SU-DHL-6 (cell line): Measurements from ENCODE around the gene TNS1.

Experiments used
- H2AFZ ChIP-seq: fragments of 200-600 bp; sonication (generic); 2 replicates; pipeline ENCODE4 v1.6.1; 2014; ENCODE audit warnings: low read depth, mild to moderate bottlenecking, moderate library complexity, mixed read lengths, antibody characterized with exemption, low read length; ENCODE audit not compliant: severe bottlenecking
- H3F3A ChIP-seq: fragments of 200-600 bp; shearing (Covaris generic); 2 replicates; pipeline ENCODE4 v1.6.0; 2016; ENCODE audit warnings: antibody characterized with exemption, mild to moderate bottlenecking; ENCODE audit not compliant: insufficient read depth
- H3K27ac ChIP-seq: fragments of 200-600 bp; sonication (generic); 2 replicates; pipeline ENCODE4 v1.5.1; 2016; ENCODE audit warnings: low read depth, mild to moderate bottlenecking, low read length, moderate library complexity, mixed read lengths
- H3K27me3 ChIP-seq: fragments of 200-600 bp; sonication (generic), shearing (Covaris generic); 2 replicates; pipeline ENCODE4 v1.6.0; 2014; ENCODE audit warnings: mild to moderate bottlenecking, low read length
- H3K36me3 ChIP-seq: fragments of 200-600 bp; sonication (generic); 2 replicates; pipeline ENCODE4 v1.6.1; 2014; ENCODE audit warnings: mild to moderate bottlenecking, low read length, mixed read lengths
- H3K4me2 ChIP-seq: fragments of 300-600, 200-600 bp; shearing (Covaris generic), sonication (generic); 2 replicates; pipeline ENCODE4 v1.6.0; 2014; ENCODE audit warnings: low read length, low read depth, mild to moderate bottlenecking; ENCODE audit not compliant: poor library complexity, severe bottlenecking
- H3K4me3 ChIP-seq: fragments of 200-600 bp; sonication (generic); 2 replicates; pipeline ENCODE4 v1.5.1; 2014; ENCODE audit warnings: antibody characterized with exemption, low read length, mild to moderate bottlenecking, mixed read lengths; ENCODE audit not compliant: insufficient read depth, poor library complexity, severe bottlenecking
- H3K79me2 ChIP-seq: fragments of 200-600 bp; sonication (generic); 2 replicates; pipeline ENCODE4 v1.6.1; 2014; ENCODE audit warnings: mild to moderate bottlenecking, low read length, moderate library complexity; ENCODE audit not compliant: insufficient read depth
- H3K9ac ChIP-seq: fragments of 200-600 bp; sonication (generic); 2 replicates; pipeline ENCODE4 v1.7.0; 2014; ENCODE audit warnings: mild to moderate bottlenecking, low read length
- H3K9me2 ChIP-seq: fragments of 200-600 bp; sonication (generic); replicated peaks from 2 replicates; pipeline ENCODE4 v1.6.1; 2014; ENCODE audit warnings: low read length; ENCODE audit not compliant: insufficient read depth
- H3K9me3 ChIP-seq: fragments of 200-600 bp; sonication (generic); 2 replicates; pipeline ENCODE4 v1.6.1; 2014; ENCODE audit warnings: low read length, mixed read lengths; ENCODE audit not compliant: insufficient read depth
- H4K20me1 ChIP-seq: fragments of 200-600 bp; sonication (generic); 2 replicates; pipeline ENCODE4 v1.6.1; 2014; ENCODE audit warnings: low read depth, mild to moderate bottlenecking, antibody characterized with exemption, low read length, moderate library complexity, mixed read lengths
- EZH2phosphoT487 ChIP-seq: fragments of 200-600 bp; sonication (generic), shearing (Covaris generic); conservative IDR thresholded peaks from 2 replicates; pipeline ENCODE4 v1.6.1; 2018; ENCODE audit warnings: mild to moderate bottlenecking, antibody characterized with exemption, low read length, moderate library complexity, mixed read lengths
- TF ChIP-seq, protein P1 (sequence below): fragments of 200-600 bp; sonication (generic); IDR thresholded peaks from one replicate; pipeline ENCODE4 v1.5.1; 2017; ENCODE audit warnings: antibody characterized with exemption, mild to moderate bottlenecking, low read length, moderate library complexity; ENCODE audit not compliant: insufficient read depth, poor library complexity, severe bottlenecking

TNS1 gene

DNA sequence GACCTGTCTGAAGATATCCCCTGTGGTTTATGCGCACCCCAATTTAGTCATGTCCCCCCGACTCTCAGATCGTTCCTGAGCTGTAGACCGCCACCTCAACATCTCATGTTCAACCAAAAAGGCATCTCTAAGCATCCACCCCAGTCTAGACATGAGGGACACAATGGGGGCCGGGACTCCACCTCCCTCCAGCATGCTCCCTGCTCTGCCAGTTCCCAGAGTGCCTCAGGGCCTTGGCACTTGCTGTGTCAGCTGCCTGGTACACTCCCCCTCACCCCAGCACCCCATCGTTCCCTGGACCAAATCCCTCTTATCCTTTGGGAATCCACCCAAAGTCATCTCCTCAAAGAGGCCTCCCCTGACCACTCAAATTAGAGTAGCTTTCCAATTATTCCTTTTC is 22.2 kb downstream of the TNS1 start:
- Histone ChIP-seq H3K27me3 (no peaks in the 10 kb centered on the region), H3K4me3 (no peak overlapping the region), H3K79me2 (no peaks in the 10 kb centered on the region), H2AFZ (no peak overlapping the region), H3K9me3 (no peaks in the 10 kb centered on the region), H3F3A (no peaks in the 10 kb centered on the region), H3K36me3 (no peaks in the 10 kb centered on the region), H3K9ac (no peak overlapping the region), H4K20me1 (no peaks in the 10 kb centered on the region), H3K9me2 (no peaks in the 10 kb centered on the region), H3K27ac (no peak overlapping the region), H3K4me2 (no peak overlapping the region)
- TF ChIP-seq, protein P1, sequence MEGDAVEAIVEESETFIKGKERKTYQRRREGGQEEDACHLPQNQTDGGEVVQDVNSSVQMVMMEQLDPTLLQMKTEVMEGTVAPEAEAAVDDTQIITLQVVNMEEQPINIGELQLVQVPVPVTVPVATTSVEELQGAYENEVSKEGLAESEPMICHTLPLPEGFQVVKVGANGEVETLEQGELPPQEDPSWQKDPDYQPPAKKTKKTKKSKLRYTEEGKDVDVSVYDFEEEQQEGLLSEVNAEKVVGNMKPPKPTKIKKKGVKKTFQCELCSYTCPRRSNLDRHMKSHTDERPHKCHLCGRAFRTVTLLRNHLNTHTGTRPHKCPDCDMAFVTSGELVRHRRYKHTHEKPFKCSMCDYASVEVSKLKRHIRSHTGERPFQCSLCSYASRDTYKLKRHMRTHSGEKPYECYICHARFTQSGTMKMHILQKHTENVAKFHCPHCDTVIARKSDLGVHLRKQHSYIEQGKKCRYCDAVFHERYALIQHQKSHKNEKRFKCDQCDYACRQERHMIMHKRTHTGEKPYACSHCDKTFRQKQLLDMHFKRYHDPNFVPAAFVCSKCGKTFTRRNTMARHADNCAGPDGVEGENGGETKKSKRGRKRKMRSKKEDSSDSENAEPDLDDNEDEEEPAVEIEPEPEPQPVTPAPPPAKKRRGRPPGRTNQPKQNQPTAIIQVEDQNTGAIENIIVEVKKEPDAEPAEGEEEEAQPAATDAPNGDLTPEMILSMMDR = no peak

DNA sequence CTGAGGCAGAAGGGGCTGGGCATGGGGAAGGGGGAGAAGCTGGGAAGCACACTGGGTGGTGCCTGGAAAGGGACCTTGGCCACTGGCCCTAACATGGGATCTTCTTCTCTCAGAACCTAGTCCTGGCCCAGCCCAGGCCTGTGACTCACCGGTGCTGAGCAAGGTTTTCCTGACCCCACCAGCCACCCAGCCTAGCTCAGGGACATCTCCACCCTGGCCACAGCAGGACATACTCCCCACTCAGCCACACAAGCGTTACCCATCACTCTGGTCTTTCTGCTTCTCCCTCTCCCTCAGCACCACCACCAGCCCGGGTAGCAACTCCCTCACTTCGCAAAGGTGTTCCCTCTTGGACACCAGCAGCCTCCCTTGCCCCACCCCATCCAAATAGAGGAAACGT is 22.8 kb downstream of the TNS1 start:
- no peak for TF ChIP-seq EZH2phosphoT487
- TF ChIP-seq, protein P1 = no peak
- Histone ChIP-seq H3K9me2 (no peaks in the 10 kb centered on the region), H3K9ac (no peak overlapping the region), H2AFZ (no peak overlapping the region), H3K27ac (no peak overlapping the region), H4K20me1 (no peaks in the 10 kb centered on the region), H3K9me3 (no peaks in the 10 kb centered on the region), H3K27me3 (no peaks in the 10 kb centered on the region), H3K4me2 (no peak overlapping the region), H3K79me2 (no peaks in the 10 kb centered on the region), H3K36me3 (no peaks in the 10 kb centered on the region), H3K4me3 (no peak overlapping the region), H3F3A (no peaks in the 10 kb centered on the region)

DNA sequence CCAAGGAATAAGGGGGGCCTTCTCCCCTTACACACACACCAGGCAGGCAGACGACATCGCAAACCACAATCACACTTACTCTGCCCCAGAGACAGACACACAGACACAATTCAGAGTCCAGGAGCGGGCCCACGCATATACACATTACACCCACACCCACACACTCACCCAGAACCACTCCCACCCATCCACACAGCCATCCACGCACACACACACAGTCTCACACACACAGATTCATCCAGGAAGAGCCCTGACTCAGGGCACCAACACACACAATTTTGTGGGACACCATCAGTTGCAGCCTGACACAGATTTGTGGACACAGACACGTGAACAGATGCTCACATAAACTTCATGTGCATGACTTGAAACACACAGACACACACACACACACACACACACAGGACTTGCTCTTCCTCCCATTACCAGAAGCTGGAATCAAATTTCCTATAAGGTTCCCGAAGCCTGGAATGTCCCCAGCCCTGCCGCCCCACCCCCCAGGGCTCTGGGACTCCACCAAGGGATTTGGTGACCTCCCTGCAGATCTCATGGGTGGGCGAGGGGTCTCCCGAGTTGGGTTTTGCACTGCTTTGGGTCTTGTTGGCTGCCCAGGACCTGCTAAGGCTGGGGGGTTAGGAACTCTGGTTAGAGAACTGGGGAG is 23.5 kb downstream of the TNS1 start:
- Histone ChIP-seq H3F3A (no peaks in the 10 kb centered on the region), H3K9me2 (no peaks in the 10 kb centered on the region), H3K27me3 (no peaks in the 10 kb centered on the region), H3K9ac (no peak overlapping the region), H3K27ac (no peak overlapping the region), H2AFZ (no peak overlapping the region), H3K36me3 (no peaks in the 10 kb centered on the region), H3K79me2 (no peaks in the 10 kb centered on the region), H3K4me2 (no peak overlapping the region), H3K9me3 (no peaks in the 10 kb centered on the region), H4K20me1 (no peaks in the 10 kb centered on the region), H3K4me3 (no peak overlapping the region)
- TF ChIP-seq, protein P1 = no peak
- TF ChIP-seq EZH2phosphoT487 = no peak
